GM18511 (cell line): ENCODE results near the gene CHRNB2.

Source experiments
- ATAC-seq: cut with Tn5 transposase; IDR thresholded peaks from one replicate; pipeline ENCODE4 v1.9.1; 2021; ENCODE audit warnings: mild to moderate bottlenecking, moderate library complexity; ENCODE audit not compliant: unreplicated experiment

Gene CHRNB2

DNA sequence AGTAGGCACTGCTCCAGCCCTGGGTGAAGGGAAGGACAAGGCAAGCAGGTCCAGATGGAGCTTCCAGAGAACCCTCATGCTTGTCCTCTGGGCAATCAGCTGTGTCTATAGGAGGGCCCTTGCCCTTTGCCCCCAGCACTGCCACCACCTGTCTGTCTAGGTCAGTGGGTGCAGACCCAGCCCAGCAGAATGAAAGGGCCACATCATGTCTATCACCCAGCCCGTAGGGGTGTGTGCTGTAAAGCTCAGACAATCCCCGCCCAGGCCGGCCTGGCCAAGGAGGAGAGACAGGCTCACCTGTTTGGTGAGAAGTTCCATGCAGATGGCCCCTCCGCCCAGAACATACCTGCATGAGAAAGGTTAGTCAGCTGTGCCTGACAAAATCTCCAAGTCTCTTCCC lies 16.1 kb upstream of the CHRNB2 start:
- no peak for ATAC-seq

- no peak for ATAC-seq
These were observed 15.5 kb upstream of the CHRNB2 start for GRCh38 chr1:154552036-154552435.

DNA sequence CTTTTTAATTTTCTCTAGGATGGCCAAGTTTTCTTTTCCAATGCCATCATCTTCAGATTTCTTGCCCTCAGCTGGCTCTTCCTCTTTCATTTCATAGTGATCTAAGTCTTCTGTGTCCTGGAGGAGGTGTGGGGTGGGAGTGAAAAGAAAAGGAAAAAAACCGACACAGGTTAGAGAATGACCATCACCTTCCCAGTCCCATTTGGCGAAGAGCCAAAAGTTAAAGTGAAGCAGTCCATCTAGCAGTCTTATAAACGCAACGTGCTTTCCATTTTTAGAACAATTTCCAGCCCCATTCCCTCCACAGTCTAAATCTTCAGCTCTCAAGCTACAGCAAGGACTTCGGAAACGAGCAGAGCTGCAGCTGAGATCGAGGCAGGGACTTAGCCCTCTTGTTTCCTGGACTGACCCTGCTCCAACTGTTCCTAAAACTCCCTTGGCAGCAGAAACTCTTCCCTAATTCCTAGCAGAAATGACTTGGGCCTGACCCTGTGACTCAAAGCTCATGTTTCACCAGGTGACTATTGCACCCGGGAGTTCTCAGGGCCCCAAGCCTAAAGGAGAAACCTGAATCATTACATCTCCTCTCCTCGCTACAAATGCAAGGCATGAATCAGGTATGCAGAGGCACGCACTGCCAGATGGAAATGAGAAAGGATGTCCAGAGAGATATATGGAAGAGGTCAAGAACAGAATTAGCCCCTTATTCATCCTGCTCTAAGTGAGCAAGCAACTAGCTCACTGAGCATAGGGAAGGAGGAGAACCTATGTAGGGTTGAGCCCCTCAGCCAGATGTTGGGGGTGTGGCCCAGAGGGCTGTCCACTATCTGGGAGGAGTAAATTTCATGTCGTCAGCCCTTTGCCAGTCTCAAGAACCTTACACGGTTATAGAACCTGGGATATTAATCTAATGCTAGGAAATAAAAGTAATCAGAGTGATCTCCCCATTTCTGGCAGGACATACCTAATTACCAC lies 14.2 kb upstream of the CHRNB2 start:
- no peak for ATAC-seq

DNA sequence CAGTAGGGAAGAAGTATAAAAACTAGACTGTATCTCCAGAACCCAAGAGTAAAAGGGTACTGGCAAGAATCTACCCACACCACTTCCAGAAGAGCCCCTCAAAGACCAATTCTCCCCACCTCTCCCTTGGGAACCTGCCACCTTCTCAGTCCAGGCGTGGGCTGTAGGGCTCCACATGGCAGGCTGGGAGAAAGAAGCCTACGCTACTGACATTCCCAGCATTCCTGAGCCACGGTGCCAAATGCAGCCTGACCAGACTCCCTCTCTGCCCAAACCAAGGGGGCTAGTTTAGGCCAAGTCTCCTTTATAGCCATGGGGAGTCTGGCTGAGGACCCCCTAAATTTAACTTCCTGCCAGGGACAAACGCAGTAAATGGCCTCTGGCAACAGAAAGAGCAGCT lies 11.2 kb upstream of the CHRNB2 start:
- no peak for ATAC-seq

DNA sequence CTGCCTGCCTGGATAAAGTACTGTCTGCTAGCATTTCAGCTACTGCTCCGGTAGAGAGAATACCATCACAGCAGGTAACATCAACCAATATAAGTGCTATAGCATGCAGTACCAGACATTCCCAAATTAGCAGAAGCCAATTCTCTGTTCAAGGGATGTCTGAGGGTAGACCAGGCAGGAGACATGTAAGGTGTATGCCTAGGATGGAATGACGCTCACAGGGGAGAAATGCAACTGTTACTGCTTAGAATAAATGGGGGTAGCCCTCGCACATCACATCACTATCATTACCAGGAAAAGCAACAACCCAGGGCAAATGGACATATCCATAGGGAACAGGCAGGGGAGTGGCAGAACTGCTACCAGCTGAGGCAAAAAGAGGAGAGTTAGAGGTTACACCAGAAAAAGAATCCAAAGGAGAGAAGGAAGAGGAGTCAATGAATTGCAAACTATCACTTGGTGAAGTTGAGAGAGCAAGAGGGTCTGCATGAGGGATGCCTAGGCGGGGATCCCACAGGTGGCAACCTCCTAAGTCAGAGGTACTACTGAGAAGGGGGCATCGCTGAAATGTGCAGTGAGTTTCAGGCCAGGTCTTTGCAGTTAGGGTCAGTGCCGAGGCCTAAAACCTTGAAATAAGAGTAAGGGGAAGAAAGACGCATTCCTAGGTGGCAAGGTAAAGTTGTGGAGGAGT lies 10.2 kb upstream of the CHRNB2 start:
- ATAC-seq, result no peak

- peak; percentile 11 for ATAC-seq
These were observed 9.4 kb upstream of the CHRNB2 start, which contains the start of gene UBE2Q1 for GRCh38 chr1:154557939-154558719. TSS of gene UBE2Q1 (minus strand) at chr1:154558662. CDS start at chr1:154558553, 109 bp downstream.

DNA sequence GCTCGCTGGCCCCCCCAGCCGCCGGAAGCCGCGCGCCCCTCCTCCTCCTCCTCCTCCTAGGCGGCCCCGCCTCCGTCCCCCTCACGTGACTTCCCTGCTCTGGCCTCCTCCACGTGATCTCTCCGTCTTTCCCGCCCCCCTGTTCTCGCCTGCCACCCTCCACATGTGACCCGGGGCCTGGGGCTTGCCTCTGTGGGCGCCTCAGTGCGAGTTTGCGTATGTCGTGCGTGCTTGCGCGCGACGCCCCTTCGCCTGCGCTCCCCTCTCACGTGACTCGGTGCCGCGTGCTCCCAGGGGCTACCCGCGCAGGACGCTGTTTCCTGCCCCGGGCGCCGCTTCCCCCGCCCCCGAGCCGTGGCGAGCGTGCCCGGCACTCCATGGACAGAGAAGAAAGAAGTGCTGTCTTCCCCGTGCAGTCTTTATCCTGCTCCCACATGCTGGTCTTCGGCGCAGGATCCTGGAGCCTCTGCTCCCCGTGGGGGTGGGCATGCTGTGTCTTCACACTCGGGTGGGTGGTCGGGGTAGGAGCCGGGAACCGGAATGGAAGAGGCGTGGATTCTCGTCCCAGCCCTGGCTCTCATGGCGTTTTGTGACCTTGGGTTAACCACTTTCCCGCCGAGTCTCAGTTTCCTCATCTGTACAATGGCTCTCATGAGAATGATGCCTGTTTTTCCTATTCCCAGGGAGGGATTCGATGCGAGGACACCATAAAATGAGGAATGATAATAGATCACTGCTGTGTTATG lies 8.7 kb upstream of the CHRNB2 start:
- ATAC-seq, result peak; percentile 92

GRCh38 chr1:154559466-154560044 lies 8.0 kb upstream of the CHRNB2 start:
- ATAC-seq, result peak; percentile 53

GRCh38 chr1:154565876-154566275 lies 1.7 kb upstream of the CHRNB2 start:
- ATAC-seq, result no peak

GRCh38 chr1:154568157-154568815 lies 708 bp downstream of the CHRNB2 start:
- ATAC-seq, result no peak

DNA sequence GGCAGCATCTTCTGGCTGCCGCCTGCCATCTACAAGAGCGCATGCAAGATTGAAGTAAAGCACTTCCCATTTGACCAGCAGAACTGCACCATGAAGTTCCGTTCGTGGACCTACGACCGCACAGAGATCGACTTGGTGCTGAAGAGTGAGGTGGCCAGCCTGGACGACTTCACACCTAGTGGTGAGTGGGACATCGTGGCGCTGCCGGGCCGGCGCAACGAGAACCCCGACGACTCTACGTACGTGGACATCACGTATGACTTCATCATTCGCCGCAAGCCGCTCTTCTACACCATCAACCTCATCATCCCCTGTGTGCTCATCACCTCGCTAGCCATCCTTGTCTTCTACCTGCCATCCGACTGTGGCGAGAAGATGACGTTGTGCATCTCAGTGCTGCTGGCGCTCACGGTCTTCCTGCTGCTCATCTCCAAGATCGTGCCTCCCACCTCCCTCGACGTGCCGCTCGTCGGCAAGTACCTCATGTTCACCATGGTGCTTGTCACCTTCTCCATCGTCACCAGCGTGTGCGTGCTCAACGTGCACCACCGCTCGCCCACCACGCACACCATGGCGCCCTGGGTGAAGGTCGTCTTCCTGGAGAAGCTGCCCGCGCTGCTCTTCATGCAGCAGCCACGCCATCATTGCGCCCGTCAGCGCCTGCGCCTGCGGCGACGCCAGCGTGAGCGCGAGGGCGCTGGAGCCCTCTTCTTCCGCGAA lies 3.8 kb downstream of the CHRNB2 start:
- no peak for ATAC-seq

DNA sequence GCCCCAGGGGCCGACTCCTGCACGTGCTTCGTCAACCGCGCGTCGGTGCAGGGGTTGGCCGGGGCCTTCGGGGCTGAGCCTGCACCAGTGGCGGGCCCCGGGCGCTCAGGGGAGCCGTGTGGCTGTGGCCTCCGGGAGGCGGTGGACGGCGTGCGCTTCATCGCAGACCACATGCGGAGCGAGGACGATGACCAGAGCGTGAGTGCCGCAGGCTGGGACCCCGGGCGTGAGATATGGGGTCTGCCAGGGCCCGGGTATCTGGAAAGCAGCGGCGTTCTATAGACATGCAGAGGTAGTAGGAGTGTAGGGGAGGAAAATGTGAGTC lies 4.3 kb downstream of the CHRNB2 start:
- no peak for ATAC-seq

DNA sequence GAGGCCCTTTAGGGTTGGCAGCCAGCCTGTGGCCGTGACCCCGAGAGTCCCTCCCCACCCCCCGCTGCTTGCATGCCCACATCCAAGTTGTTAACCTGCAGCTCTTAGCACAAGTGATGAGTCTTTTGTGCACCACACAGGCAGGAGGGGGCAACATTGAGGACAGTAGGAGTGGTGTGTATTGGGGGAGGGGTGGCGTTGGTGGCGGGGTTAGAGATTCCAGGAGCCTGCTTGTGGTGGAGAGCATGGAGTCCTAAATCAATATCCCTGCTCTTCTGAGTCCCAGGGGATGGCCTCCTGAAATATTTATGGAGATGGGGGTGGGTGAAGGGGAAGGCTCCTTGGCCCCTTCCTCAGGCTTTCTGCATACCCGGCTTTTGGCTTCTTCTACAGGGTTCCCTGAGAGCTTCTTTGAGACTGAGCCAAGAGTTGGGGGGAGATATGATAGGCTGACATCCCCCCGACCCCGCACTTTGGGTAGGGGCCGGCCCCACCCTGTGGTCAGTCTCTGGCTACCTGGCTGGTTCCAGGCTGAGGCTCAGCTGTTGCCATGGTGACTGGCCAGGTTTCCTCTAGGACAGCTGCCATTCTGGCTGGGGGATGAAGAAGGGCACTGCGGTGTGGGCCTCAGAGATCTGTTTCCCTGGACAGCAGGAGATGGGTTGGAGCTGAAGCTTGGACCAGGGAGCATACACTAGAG lies 5.0 kb downstream of the CHRNB2 start:
- ATAC-seq, result no peak

DNA sequence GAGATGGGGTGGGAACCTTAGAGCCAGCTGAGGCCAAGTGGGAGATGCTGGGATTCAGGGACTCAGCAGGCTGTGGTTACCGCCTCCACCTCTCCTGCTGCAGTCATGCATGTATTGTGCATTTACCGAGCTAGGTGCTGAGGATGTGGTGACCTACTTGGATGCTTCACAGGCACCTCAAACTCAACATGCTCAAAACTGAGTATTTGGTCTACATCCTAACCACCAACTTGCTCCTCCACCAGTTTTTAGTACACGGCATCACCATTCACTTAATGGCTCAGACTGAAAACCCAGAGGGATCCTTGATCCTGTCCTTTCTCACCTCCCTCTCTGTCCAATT lies 5.6 kb downstream of the CHRNB2 start:
- ATAC-seq, result no peak

GRCh38 chr1:154574716-154575115 lies 7.1 kb downstream of the CHRNB2 start:
- ATAC-seq, result no peak

DNA sequence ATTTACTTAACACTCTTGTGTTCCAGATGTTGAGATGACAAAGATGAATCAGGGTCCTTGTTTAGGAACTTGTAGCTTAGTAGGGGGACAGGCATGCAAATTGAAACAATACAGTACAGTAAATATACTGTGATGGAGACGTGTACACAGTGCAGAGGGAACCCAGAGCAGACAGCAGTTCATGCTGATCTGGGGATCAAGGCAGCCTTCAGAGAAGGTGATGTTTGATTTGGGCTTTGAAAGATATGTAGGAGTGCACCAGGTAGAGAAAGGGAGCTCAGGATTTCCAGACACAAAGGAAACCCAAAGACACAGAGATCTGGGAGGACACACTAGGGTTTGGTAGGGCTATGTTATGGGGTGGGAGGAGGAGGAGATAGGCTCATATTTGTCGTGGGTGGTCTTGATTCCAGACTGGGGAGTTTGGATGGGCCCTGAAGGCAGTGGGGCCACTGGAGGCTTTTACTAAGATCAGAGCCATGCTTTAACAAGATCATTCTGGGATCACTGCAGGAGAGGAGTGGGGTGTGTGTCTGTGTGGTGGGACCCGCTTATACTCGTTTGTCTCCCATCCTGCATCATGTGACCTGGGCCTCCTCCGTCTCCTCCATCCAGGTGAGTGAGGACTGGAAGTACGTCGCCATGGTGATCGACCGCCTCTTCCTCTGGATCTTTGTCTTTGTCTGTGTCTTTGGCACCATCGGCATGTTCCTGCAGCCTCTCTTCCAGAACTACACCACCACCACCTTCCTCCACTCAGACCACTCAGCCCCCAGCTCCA lies 7.8 kb downstream of the CHRNB2 start:
- no peak for ATAC-seq

DNA sequence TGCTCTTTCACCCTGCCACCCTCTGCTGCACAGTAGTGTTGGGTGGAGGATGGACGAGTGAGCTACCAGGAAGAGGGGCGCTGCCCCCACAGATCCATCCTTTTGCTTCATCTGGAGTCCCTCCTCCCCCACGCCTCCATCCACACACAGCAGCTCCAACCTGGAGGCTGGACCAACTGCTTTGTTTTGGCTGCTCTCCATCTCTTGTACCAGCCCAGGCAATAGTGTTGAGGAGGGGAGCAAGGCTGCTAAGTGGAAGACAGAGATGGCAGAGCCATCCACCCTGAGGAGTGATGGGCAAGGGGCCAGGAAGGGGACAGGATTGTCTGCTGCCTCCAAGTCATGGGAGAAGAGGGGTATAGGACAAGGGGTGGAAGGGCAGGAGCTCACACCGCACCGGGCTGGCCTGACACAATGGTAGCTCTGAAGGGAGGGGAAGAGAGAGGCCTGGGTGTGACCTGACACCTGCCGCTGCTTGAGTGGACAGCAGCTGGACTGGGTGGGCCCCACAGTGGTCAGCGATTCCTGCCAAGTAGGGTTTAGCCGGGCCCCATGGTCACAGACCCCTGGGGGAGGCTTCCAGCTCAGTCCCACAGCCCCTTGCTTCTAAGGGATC lies 8.5 kb downstream of the CHRNB2 start:
- no peak for ATAC-seq
